Adrenal gland (tissue), 5 donors: ENCODE results near the gene OR1J4.

Experiments used
- POLR2A ChIP-seq, 2 donors: fragments of 450-650 bp; IDR thresholded peaks; one replicate each; pipeline ENCODE4 v1.6.1; 2017; ENCODE audit warnings: antibody characterized with exemption in 2 of 2, mild to moderate bottlenecking in 2 of 2, moderate library complexity in 1 of 2
- TF ChIP-seq, protein P1 (sequence below), 6 experiments: fragments of 450-650 bp in 4 of 6; fragments of 200-600 bp in 2 of 6; sonication (generic) in 1 of 6; IDR thresholded peaks; 1 replicate in 5 of 6; 2 replicates in 1 of 6; pipeline versions ENCODE4 v1.5.1 to v1.8.0; 2016 to 2021; ENCODE audit warnings: antibody characterized with exemption in 6 of 6, mild to moderate bottlenecking in 2 of 6, moderate library complexity in 1 of 6
- donor health status: DM: no; HTN: no; CAD: no.

DNA sequence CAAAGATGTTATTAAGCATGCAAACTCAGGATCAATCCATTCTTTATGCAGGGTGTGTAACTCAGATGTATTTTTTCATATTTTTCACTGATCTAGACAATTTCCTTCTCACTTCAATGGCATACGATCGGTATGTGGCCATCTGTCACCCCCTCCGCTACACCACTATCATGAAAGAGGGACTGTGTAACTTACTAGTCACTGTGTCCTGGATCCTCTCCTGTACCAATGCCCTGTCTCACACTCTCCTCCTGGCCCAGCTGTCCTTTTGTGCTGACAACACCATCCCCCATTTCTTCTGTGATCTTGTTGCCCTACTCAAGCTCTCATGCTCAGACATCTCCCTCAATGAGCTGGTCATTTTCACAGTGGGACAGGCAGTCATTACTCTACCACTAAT, 435 bp downstream of the OR1J4 start:
- TF ChIP-seq, protein P1, sequence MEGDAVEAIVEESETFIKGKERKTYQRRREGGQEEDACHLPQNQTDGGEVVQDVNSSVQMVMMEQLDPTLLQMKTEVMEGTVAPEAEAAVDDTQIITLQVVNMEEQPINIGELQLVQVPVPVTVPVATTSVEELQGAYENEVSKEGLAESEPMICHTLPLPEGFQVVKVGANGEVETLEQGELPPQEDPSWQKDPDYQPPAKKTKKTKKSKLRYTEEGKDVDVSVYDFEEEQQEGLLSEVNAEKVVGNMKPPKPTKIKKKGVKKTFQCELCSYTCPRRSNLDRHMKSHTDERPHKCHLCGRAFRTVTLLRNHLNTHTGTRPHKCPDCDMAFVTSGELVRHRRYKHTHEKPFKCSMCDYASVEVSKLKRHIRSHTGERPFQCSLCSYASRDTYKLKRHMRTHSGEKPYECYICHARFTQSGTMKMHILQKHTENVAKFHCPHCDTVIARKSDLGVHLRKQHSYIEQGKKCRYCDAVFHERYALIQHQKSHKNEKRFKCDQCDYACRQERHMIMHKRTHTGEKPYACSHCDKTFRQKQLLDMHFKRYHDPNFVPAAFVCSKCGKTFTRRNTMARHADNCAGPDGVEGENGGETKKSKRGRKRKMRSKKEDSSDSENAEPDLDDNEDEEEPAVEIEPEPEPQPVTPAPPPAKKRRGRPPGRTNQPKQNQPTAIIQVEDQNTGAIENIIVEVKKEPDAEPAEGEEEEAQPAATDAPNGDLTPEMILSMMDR (IDR thresholded peaks at IDR 0.05) = no peak
- TF ChIP-seq POLR2A (IDR thresholded peaks at IDR 0.05) = no peak
